Heart left ventricle (tissue), 13 donors: ENCODE measurements around the gene PDF.

Source experiments
- CTCF ChIP-seq, 12 donors: fragments of 200-600 bp; sonication (generic) in 4 of 12; IDR thresholded peaks; one replicate each; pipeline versions ENCODE4 v1.5.0 to v1.8.0; 2018 to 2022; ENCODE audit warnings: antibody characterized with exemption in 12 of 12, mild to moderate bottlenecking in 5 of 12
- POLR2A ChIP-seq, 2 donors: fragments of 450-650 bp; IDR thresholded peaks; one replicate each; pipeline ENCODE4 v1.6.1; 2017; ENCODE audit warnings: antibody characterized with exemption in 2 of 2, mild to moderate bottlenecking in 2 of 2, moderate library complexity in 2 of 2
- donor health status: ischemic (EF 13 %, LVEDD 7.1; RV severe dilation, severe dysfunction).
- donor health status: DM: no; HTN: yes; CAD: no.
- donor health status: DM: no; HTN: no; CAD: no.
- donor health status: ischemic (EF 25% LVEDD 6.9; RV normal size, moderate dysfunction).
- donor health status: ischemic (EF 25% LVEDD 5.7; RV mildly dilated, moderate dysfunction).
- donor health status: ischemic (EF 35%, LVEDD 5.7; RV mildly dilated, moderate dysfunction).
- donor health status: nonischemic (EF 11% LVEDD 7.7; RV severe dilation, severe dysfunction).
- donor health status: DM: yes; HTN: yes; CAD: no.
- donor health status: PGD.
- donor health status: ischemic (EF 29% LVEDD 5.4; RV normal size, mild dysfunction).
- donor health status: nonischemic (EF 23%, LVEDD 6.1; RV moderate dilation, normal function).

- TF ChIP-seq POLR2A (IDR thresholded peaks at IDR 0.05) (no peak), CTCF (IDR thresholded peaks at IDR 0.05) (no peak)
Observed at GRCh38 chr16:69345923-69346322, 15.5 kb upstream of the PDF start.
